Left lung (tissue), 10 donors: ENCODE data around the gene VPS9D1. TPM values are rescaled to one million over a fixed set of nuclear protein-coding genes. Genes with fewer than 3 reads are reported as not detected.
A peak's percentile ranks its signal among the peaks of the same experiment; 100 is the strongest.
"Not testable (repeated sequence)": the region's sequence is repeated elsewhere in the genome, so short reads cannot be mapped to it uniquely, and the experiment has no call there.

Source experiments
- ATAC-seq: fragments of 200-7000 bp; cut with Tn5 transposase; one replicate; pipeline ENCODE4 v1.9.1; 2020; ENCODE audit warnings: moderate library complexity
- DNase-seq, 4 donors: peaks; one replicate each; pipeline ENCODE4 v3.0.0-alpha.2; 2013 to 2020
- H3K27ac ChIP-seq, 2 donors: fragments of 200-600 bp; sonication (generic) in 1 of 2; one replicate each; pipeline versions ENCODE4 v1.5.0 to v1.8.0; 2020 to 2021
- H3K27me3 ChIP-seq, 2 donors: fragments of 200-600 bp; sonication (generic) in 1 of 2; one replicate each; pipeline versions ENCODE4 v1.5.0 to v1.8.0; 2020 to 2021
- H3K36me3 ChIP-seq, 2 donors: fragments of 200-600 bp; sonication (generic) in 1 of 2; one replicate each; pipeline versions ENCODE4 v1.5.0 to v1.8.0; 2020 to 2021
- H3K4me1 ChIP-seq, 2 donors: fragments of 200-600 bp; one replicate each; pipeline ENCODE4 v1.8.0; 2021
- H3K4me3 ChIP-seq, 2 donors: fragments of 200-600 bp; sonication (generic) in 1 of 2; one replicate each; pipeline versions ENCODE4 v1.5.0 to v1.8.0; 2020 to 2021; ENCODE audit warnings: mild to moderate bottlenecking in 1 of 2
- H3K9me3 ChIP-seq, 2 donors: fragments of 200-600 bp; sonication (generic) in 1 of 2; one replicate each; pipeline versions ENCODE4 v1.5.0 to v1.8.0; 2020 to 2021
- intact Hi-C, 2 donors: fragments of 100-400 bp; cut with DNase I; formaldehyde crosslinking; loops; one replicate each; pipeline versions ENCODE4 v1.11.2 to v1.14.2; 2022
- polyA plus RNA-seq, 6 donors: library from polyadenylated mRNA; unstranded; fragments of 120-200 nt; gene quantifications; one replicate each; pipeline ENCODE4 v1.2.1, GENCODE V29; 2013; ENCODE audit not compliant: insufficient read length in 6 of 6
- total RNA-seq, 2 donors: library from RNA; stranded (reverse); fragmentation: NEBNext Ultra II Directional; extraction: Animal tissue kit (Norgen Biotek cat#: 25700); gene quantifications; one replicate each; pipeline ENCODE4 v1.2.1, GENCODE V29; 2021
- TF ChIP-seq, protein P1 (sequence below), 2 donors: fragments of 200-600 bp; sonication (generic) in 1 of 2; IDR thresholded peaks; one replicate each; pipeline versions ENCODE4 v1.5.0 to v1.8.0; 2021; ENCODE audit warnings: antibody characterized with exemption in 2 of 2
- donor health status: DM: no; HTN: yes; CAD: no.
- donor health status: DM: no; HTN: no; CAD: no.

VPS9D1 gene
- total and polyA plus RNA-seq, 8 donors = 9.0 to 19.0 (median 12.3) TPM

DNA sequence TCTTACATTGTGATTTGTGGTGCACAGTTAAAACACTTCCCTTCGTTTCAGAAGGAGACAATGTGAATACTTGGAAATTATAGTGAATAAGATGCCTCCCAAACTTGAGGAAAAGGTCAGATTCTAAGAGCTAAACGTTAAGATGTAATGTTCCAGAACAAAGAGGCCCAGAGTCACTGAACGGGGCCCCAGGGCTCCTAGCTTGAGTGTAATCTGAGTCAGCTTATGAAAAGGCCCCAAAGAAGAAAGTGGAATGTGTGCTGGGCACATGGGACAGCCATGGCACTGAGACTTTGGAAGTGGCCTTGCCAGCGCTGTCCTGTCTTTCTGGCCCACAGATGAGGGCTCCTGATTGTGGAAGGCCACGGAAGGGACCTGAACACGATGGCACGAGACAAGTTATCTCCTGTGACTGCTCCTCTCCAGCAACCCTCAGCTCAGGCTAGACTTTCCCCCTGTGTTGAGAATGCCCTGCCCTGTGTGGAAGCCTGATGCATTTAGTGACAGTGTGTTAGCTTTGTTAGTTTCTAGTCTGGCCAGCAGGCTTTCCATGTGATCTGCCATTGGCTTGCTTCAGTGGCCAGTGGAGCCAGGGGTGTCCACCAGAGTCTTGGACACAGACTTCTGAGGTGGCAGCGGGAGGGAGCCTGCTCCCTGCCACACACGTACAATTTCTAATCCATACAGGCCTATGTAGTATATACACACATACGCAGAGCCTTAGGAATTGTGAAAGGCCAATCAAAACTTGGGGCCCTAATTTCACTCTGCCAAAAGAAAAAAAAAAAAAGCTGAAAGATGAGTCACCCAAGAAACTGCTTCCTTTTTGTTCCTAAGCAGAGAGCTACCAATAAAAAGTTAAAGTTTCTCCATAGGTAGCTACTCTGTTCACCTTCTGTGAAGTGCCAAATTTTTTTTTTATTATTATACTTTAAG, 49.9 kb downstream of the VPS9D1 start:
- intact Hi-C loops = no loop called here
- Histone ChIP-seq H3K27me3 (no peaks in the 10 kb centered on the region), H3K27ac (no peak overlapping the region), H3K9me3 (no peaks in the 10 kb centered on the region), H3K36me3 (no peaks in the 10 kb centered on the region), H3K4me1 (peaks cover 6 to 8% of the 10 kb centered on the region in 2 donors), H3K4me3 (no peak overlapping the region)
- TF ChIP-seq, protein P1, sequence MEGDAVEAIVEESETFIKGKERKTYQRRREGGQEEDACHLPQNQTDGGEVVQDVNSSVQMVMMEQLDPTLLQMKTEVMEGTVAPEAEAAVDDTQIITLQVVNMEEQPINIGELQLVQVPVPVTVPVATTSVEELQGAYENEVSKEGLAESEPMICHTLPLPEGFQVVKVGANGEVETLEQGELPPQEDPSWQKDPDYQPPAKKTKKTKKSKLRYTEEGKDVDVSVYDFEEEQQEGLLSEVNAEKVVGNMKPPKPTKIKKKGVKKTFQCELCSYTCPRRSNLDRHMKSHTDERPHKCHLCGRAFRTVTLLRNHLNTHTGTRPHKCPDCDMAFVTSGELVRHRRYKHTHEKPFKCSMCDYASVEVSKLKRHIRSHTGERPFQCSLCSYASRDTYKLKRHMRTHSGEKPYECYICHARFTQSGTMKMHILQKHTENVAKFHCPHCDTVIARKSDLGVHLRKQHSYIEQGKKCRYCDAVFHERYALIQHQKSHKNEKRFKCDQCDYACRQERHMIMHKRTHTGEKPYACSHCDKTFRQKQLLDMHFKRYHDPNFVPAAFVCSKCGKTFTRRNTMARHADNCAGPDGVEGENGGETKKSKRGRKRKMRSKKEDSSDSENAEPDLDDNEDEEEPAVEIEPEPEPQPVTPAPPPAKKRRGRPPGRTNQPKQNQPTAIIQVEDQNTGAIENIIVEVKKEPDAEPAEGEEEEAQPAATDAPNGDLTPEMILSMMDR (IDR thresholded peaks at IDR 0.05) = no peak
- no peak for ATAC-seq
- DNase-seq = peak in 1 of 4 donors; percentile 34

DNA sequence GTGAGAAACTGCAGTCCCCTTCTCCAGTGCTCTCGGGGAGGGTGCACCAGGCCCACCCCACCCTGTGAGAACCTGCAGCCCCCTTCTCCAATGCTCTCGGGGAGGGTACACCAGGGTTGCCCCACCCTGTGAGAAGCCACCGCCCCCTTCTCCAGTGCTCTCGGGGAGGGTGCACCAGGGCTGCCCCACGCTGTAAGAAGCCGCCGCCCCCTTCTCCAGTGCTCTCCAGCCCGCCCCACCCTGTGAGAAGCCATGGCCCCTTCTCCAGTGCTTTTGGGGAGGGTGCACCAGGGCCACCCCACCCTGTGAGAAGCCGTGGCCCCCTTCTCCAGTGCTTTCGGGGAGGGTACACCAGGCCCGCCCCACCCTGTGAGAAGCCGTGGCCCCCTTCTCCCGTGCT, 50.9 kb downstream of the VPS9D1 start:
- TF ChIP-seq, protein P1 (IDR thresholded peaks at IDR 0.05) = no peak
- no peak for ATAC-seq
- H3K27me3 ChIP-seq = no peaks in the 10 kb centered on the region
- no peaks in the 10 kb centered on the region for H3K36me3 ChIP-seq
- no peak overlapping the region for H3K27ac ChIP-seq
- no peak overlapping the region for H3K4me3 ChIP-seq
- no peaks in the 10 kb centered on the region for H3K9me3 ChIP-seq
- intact Hi-C loops = no loop called here
- DNase-seq = no peak
- peaks cover 6 to 8% of the 10 kb centered on the region in 2 donors for H3K4me1 ChIP-seq

DNA sequence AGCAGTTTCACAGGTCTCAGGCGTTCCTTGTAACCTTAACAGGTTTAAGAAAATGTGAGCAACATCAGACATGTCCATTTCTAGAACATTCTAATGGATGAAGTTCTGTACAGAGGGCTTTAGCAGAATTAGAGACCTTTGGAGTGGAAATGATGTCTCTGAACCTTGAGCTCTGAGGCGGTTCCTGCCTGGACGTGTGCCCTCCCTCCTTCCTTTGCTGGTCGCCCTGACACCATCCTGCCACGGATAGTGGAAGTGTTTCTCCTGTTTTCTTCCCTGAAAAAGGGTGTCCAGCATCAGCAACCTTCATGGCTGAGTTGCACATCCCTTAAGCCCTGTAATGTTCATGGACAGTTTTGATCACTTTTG, 51.9 kb downstream of the VPS9D1 start:
- Histone ChIP-seq H3K9me3 (no peaks in the 10 kb centered on the region), H3K4me1 (peaks cover 6 to 8% of the 10 kb centered on the region in 2 donors), H3K27me3 (no peaks in the 10 kb centered on the region), H3K4me3 (no peak overlapping the region), H3K36me3 (peaks cover 0 to 6% of the 10 kb centered on the region in 2 donors), H3K27ac (peak overlapping the region; percentile 46 to 74)
- peak in 1 of 4 donors; percentile 4 for DNase-seq
- intact Hi-C loops = no loop called here
- ATAC-seq = peak; percentile 59
- TF ChIP-seq, protein P1 (IDR thresholded peaks at IDR 0.05) = no peak

DNA sequence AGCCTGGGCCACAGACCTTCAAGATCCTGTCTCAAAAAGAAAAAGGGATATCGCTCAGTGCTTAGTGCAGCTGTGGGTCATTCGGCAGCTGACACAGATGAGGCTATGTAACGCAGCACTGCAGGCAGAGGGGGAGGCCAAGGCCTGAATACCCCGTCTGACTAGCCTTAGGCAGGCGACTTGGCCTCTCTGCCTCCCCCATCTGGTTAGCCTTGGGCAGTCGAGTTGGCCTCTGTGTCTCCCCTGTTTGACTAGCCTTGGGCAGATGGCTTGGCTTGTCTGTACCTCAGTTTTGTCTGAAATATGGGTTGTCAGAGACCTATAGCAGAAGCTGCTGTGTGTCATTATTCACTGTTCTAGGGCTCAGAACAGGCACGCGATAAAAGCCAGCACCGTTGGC, 53.1 kb downstream of the VPS9D1 start:
- Histone ChIP-seq H3K27ac (peak overlapping the region in 1 of 2 donors; percentile 53), H3K27me3 (no peaks in the 10 kb centered on the region), H3K9me3 (no peaks in the 10 kb centered on the region), H3K4me1 (peaks cover 6 to 8% of the 10 kb centered on the region in 2 donors), H3K36me3 (peaks cover 0 to 15% of the 10 kb centered on the region in 2 donors), H3K4me3 (no peak overlapping the region)
- intact Hi-C loops = no loop called here
- DNase-seq = peak in 1 of 4 donors; percentile 38
- TF ChIP-seq, protein P1 (IDR thresholded peaks at IDR 0.05) = no peak
- ATAC-seq = no peak

DNA sequence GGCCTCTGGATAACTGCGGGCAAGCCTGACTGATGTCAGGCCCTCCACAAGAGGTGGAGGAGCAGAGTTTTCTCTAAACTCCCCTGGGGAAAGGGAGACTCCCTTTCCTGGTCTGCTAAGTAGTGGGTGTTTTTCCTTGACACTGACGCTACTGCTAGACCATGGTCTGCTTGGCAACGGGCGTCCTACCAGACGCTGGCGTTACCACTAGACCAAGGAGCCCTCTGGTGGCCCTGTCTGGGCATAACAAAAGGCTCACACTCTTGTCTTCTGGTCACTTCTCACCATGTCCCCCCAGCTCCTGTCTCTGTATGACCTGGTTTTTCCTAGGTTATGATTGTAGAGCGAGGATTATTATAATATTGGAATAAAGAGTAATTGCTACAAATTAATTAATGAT, 53.7 kb downstream of the VPS9D1 start:
- H3K4me1 ChIP-seq, intact Hi-C loops, ATAC-seq, H3K4me3 ChIP-seq, H3K9me3 ChIP-seq, H3K27ac ChIP-seq, H3K27me3 ChIP-seq: not testable (repeated sequence)
- H3K36me3 ChIP-seq = peaks cover 0 to 22% of the 10 kb centered on the region in 2 donors
- TF ChIP-seq, protein P1 (IDR thresholded peaks at IDR 0.05) = peak; percentile 12 to 35
- DNase-seq = peak in 1 of 4 donors; percentile 60

DNA sequence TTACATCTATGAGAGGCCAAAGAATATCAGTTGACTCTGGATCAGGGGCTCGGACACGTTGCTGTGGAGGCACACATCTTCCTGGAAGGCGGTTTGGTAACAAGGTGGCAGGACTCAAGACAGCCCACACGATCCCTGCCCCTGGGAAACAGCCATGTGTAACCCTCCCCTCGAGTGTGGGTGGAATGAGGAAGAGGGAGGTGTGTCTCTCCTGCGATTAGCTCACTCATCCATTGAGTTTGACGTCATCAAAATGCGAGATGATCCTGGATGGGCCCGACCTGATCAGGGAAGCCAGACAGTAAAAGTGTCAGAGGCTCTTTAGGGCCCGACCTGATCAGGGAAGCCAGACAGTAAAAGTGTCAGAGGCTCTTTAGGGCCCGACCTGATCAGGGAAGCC, 56.5 kb downstream of the VPS9D1 start:
- ATAC-seq, H3K27me3 ChIP-seq, H3K27ac ChIP-seq, intact Hi-C loops, H3K4me3 ChIP-seq, H3K9me3 ChIP-seq: not testable (repeated sequence)
- peak in 1 of 4 donors; percentile 5 for DNase-seq
- Histone ChIP-seq H3K4me1 (peaks cover 8 to 16% of the 10 kb centered on the region in 2 donors), H3K36me3 (peaks cover 0 to 32% of the 10 kb centered on the region in 2 donors)
